ENCODE data around the gene MAT1A.

DNA sequence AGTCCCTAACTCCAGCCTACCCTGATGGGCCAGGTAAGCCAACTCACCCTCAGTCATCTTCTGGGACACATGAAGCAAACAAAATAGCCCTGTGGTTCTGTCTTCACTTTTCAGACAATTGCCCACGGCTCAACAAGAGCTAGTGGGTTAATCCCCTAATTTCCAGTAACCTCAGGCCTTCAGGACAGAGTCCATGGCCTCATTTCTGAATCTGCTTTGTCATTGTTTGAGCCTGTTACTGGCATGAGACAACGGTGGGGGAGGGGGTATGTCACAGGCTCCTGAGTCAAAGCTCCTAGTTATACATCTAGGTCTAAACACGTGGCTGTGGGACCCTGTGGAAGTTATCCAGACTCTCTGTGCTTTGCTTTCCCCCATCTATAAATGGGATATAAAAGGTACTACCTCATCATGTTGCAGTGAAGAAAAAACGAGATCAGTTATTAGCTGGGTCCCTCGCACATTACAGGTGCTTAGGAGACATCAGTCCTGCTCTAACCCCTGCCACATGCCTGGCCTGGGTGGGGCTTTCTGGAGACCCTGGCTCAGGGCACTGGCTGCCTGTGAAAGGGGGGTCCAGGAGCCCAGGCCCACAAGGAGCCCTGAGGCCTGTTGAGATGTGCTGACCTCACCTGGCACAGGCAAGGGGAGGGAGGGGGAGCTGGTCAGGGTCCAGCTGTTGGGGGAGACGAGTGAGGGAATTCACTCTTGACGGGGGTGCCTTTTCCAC lies 16.5 kb downstream of the MAT1A start:
- TF ChIP-seq EZH2 (IDR thresholded peaks at IDR 0.05; ENCODE audit: insufficient read depth, poor library complexity, severe bottlenecking) (no peak), EZH2phosphoT487 (IDR thresholded peaks at IDR 0.05; ENCODE audit: insufficient read depth, low read depth) (no peak)
